DOHH2 (cell line): ENCODE results near the gene PTPRN2.

ENCODE experiments used
- H3F3A ChIP-seq: fragments of 200-600 bp; sonication (generic), shearing (Covaris generic); 2 replicates; pipeline ENCODE4 v1.6.0; 2016; ENCODE audit warnings: antibody characterized with exemption, mild to moderate bottlenecking; ENCODE audit not compliant: control insufficient read depth, insufficient read depth
- H3K27ac ChIP-seq: fragments of 200-600 bp; sonication (generic); 2 replicates; pipeline ENCODE4 v1.5.1; 2014; ENCODE audit warnings: low read depth, mild to moderate bottlenecking, low read length, moderate library complexity
- H3K27me3 ChIP-seq: fragments of 200-600 bp; sonication (generic); 2 replicates; pipeline ENCODE4 v1.6.1; 2014; ENCODE audit warnings: mild to moderate bottlenecking, low read length, mixed read lengths; ENCODE audit not compliant: control insufficient read depth
- H3K36me3 ChIP-seq: fragments of 200-600 bp; sonication (generic); 2 replicates; pipeline ENCODE4 v1.6.1; 2014; ENCODE audit warnings: mild to moderate bottlenecking, low read length, moderate library complexity, mixed read lengths; ENCODE audit not compliant: control insufficient read depth
- H3K4me1 ChIP-seq: fragments of 200-600 bp; sonication (generic); 2 replicates; pipeline ENCODE4 v1.6.1; 2014; ENCODE audit warnings: mild to moderate bottlenecking, low read length, mixed read lengths; ENCODE audit not compliant: control insufficient read depth
- H3K4me2 ChIP-seq: fragments of 200-600 bp; sonication (generic); 2 replicates; pipeline ENCODE4 v1.6.0; 2014; ENCODE audit warnings: mild to moderate bottlenecking, low read length, moderate library complexity
- H3K4me3 ChIP-seq: fragments of 200-600 bp; sonication (generic); 2 replicates; pipeline ENCODE4 v1.5.1; 2014; ENCODE audit warnings: mild to moderate bottlenecking, low read length, mixed read lengths
- H3K79me2 ChIP-seq: fragments of 200-600 bp; sonication (generic); 2 replicates; pipeline ENCODE4 v1.6.1; 2014; ENCODE audit warnings: mild to moderate bottlenecking, low read length, mixed read lengths; ENCODE audit not compliant: control insufficient read depth
- H3K9me2 ChIP-seq: fragments of 200-600 bp; sonication (generic); replicated peaks from 2 replicates; pipeline ENCODE4 v1.6.1; 2014; ENCODE audit warnings: mild to moderate bottlenecking, low read length, mixed read lengths; ENCODE audit not compliant: control insufficient read depth
- H3K9me3 ChIP-seq: fragments of 200-600 bp; sonication (generic); 2 replicates; pipeline ENCODE4 v1.6.1; 2014; ENCODE audit warnings: antibody characterized with exemption, low read length, mixed read lengths; ENCODE audit not compliant: control insufficient read depth, insufficient read depth
- H4K20me1 ChIP-seq: fragments of 200-600 bp; sonication (generic); 2 replicates; pipeline ENCODE4 v1.6.0; 2014; ENCODE audit warnings: low read depth, mild to moderate bottlenecking, antibody characterized with exemption, low read length, moderate library complexity; ENCODE audit not compliant: control insufficient read depth, insufficient read depth
- CTCF ChIP-seq: fragments of 200-600 bp; sonication (generic); IDR thresholded peaks from one replicate; pipeline ENCODE4 v1.5.1; 2014; ENCODE audit warnings: antibody characterized with exemption, mild to moderate bottlenecking, low read depth, low read length; ENCODE audit not compliant: poor library complexity, severe bottlenecking
- EZH2phosphoT487 ChIP-seq: fragments of 200-600 bp; sonication (generic); IDR thresholded peaks from 2 replicates; pipeline ENCODE4 v1.6.1; 2017; ENCODE audit warnings: borderline replicate concordance, mild to moderate bottlenecking, antibody characterized with exemption, low read length, moderate library complexity, mixed read lengths

Gene PTPRN2

GRCh38 chr7:157801971-157802675 lies 785.5 kb downstream of the PTPRN2 start:
- Histone ChIP-seq H3K9me3 (peaks cover 2% of the 10 kb centered on the region; the same call in 1 of the 2 replicates), H3K27ac (no peak overlapping the region), H3K79me2 (no peaks in the 10 kb centered on the region), H3K9me2 (no peaks in the 10 kb centered on the region), H3K4me1 (no peaks in the 10 kb centered on the region), H3K27me3 (no peaks in the 10 kb centered on the region), H4K20me1 (no peaks in the 10 kb centered on the region), H3K4me3 (no peak overlapping the region), H3K36me3 (no peaks in the 10 kb centered on the region), H3F3A (no peaks in the 10 kb centered on the region), H3K4me2 (no peak overlapping the region)
- TF ChIP-seq CTCF: no peak
- TF ChIP-seq EZH2phosphoT487: no peak

- Histone ChIP-seq H3K9me3 (peaks cover 5% of the 10 kb centered on the region; the same call in 1 of the 2 replicates), H3K27me3 (no peaks in the 10 kb centered on the region), H3K4me2 (no peak overlapping the region), H4K20me1 (no peaks in the 10 kb centered on the region), H3K27ac (no peak overlapping the region), H3K9me2 (no peaks in the 10 kb centered on the region), H3F3A (no peaks in the 10 kb centered on the region), H3K36me3 (no peaks in the 10 kb centered on the region), H3K4me1 (no peaks in the 10 kb centered on the region), H3K79me2 (no peaks in the 10 kb centered on the region), H3K4me3 (no peak overlapping the region)
- TF ChIP-seq CTCF: no peak
- no peak for TF ChIP-seq EZH2phosphoT487
Observed at GRCh38 chr7:157801113-157801512, 786.5 kb downstream of the PTPRN2 start.

- Histone ChIP-seq H3K79me2 (no peaks in the 10 kb centered on the region), H3K4me3 (no peak overlapping the region), H3K4me2 (no peak overlapping the region), H3K4me1 (no peaks in the 10 kb centered on the region), H3F3A (no peaks in the 10 kb centered on the region), H3K27ac (no peak overlapping the region), H4K20me1 (no peaks in the 10 kb centered on the region), H3K36me3 (no peaks in the 10 kb centered on the region), H3K27me3 (no peaks in the 10 kb centered on the region), H3K9me2 (no peaks in the 10 kb centered on the region), H3K9me3 (peaks cover 5% of the 10 kb centered on the region; the same call in 1 of the 2 replicates)
- TF ChIP-seq EZH2phosphoT487: no peak
Observed at GRCh38 chr7:157800281-157800680, 787.3 kb downstream of the PTPRN2 start.

GRCh38 chr7:157799076-157799685 lies 788.4 kb downstream of the PTPRN2 start:
- H3K4me1 ChIP-seq: no peaks in the 10 kb centered on the region
- no peaks in the 10 kb centered on the region for H3K9me2 ChIP-seq
- no peaks in the 10 kb centered on the region for H4K20me1 ChIP-seq
- no peaks in the 10 kb centered on the region for H3K79me2 ChIP-seq
- H3K36me3 ChIP-seq: no peaks in the 10 kb centered on the region
- no peak for TF ChIP-seq EZH2phosphoT487
- no peak for TF ChIP-seq CTCF
- H3K9me3 ChIP-seq: peaks cover 5% of the 10 kb centered on the region; the same call in 1 of the 2 replicates
- no peak overlapping the region for H3K4me3 ChIP-seq
- H3F3A ChIP-seq: no peaks in the 10 kb centered on the region
- no peak overlapping the region for H3K27ac ChIP-seq
- no peaks in the 10 kb centered on the region for H3K27me3 ChIP-seq
- H3K4me2 ChIP-seq: no peak overlapping the region
